K562 (cell line): ENCODE measurements around the gene SGK1.

Source experiments
- ATF1 ChIP-seq, 2 experiments: fragments of 450-650 bp in 1 of 2; IDR thresholded peaks; 2 replicates each; pipeline ENCODE4 v1.6.1; 2016; ENCODE audit warnings: missing compliant biosample characterization in 1 of 2, missing genetic modification characterization in 1 of 2
- CREB1 ChIP-seq, 2 experiments: sonication (generic) in 1 of 2; formaldehyde crosslinking in 1 of 2; IDR thresholded peaks; 2 replicates each; pipeline versions ENCODE4 v1.6.1 to v1.8.0; 2012 to 2022; ENCODE audit warnings: inconsistent platforms in 1 of 2, mild to moderate bottlenecking in 1 of 2, missing genetic modification reagents in 1 of 2, moderate library complexity in 1 of 2
- GTF2F1 ChIP-seq: IDR thresholded peaks from 2 replicates; pipeline ENCODE4 v1.6.1; 2011; ENCODE audit warnings: low read depth, low read length, improper control_type of control experiment
- MXI1 ChIP-seq: IDR thresholded peaks from 2 replicates; pipeline ENCODE4 v1.6.1; 2011; ENCODE audit warnings: low read depth, mild to moderate bottlenecking, improper control_type of control experiment, low read length
- SIN3A ChIP-seq, 2 experiments: fragments of 150-350 bp in 1 of 2; IDR thresholded peaks; 2 replicates each; pipeline ENCODE4 v1.6.1; 2011 to 2016; ENCODE audit warnings: borderline replicate concordance in 2 of 2, low read depth in 2 of 2, low read length in 2 of 2, mild to moderate bottlenecking in 2 of 2, moderate library complexity in 2 of 2; ENCODE audit not compliant: control insufficient read depth in 1 of 2
- ZNF274 ChIP-seq: IDR thresholded peaks from 2 replicates; pipeline ENCODE4 v1.6.1; 2011; ENCODE audit warnings: low read depth, mild to moderate bottlenecking, low read length, moderate library complexity, borderline replicate concordance
- TF ChIP-seq, protein P1 (sequence below): sonication (generic); formaldehyde crosslinking; IDR thresholded peaks from 2 replicates; pipeline ENCODE4 v1.8.1; 2022; ENCODE audit warnings: missing genetic modification reagents
- TF ChIP-seq, protein P2 (sequence below), 3 experiments: IDR thresholded peaks in 2 of 3; conservative IDR thresholded peaks in 1 of 3; 2 replicates each; pipeline ENCODE4 v1.5.1; 2011 to 2012; ENCODE audit warnings: low read length in 3 of 3, mild to moderate bottlenecking in 3 of 3, control low read depth in 2 of 3, improper control_type of control experiment in 1 of 3, inconsistent platforms in 1 of 3, low read depth in 1 of 3, mixed read lengths in 1 of 3, moderate library complexity in 1 of 3; ENCODE audit not compliant: insufficient read depth in 2 of 3

DNA sequence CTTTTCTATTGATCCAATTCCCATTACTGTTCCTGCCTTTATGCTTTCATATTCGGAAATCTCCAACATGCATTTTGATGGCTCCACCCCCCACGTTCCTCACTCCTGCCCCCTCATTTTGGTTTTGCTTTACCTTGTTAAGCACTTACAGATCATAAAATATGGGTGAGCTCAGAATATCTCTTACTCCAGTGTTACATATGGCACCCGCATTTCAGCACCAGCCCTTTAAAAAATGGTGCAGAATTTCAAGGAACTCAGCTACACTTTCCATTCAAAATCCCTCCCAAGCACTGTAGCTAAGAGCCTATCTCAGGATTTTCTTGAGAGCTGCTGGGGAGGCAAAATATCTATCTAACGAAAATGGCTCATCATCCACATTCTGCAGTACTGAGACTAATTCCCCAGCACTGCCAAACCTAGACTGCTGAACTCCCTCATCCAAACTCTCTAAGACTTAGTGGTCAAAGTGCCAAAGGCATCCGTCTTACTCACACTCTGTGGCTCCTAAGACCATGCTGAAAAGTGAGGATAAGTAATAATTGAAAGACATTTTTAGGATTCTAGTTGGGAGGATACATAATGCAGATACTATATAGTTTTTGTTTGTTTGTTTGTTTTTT, 7.8 kb downstream of the SGK1 start:
- TF ChIP-seq, protein P1, sequence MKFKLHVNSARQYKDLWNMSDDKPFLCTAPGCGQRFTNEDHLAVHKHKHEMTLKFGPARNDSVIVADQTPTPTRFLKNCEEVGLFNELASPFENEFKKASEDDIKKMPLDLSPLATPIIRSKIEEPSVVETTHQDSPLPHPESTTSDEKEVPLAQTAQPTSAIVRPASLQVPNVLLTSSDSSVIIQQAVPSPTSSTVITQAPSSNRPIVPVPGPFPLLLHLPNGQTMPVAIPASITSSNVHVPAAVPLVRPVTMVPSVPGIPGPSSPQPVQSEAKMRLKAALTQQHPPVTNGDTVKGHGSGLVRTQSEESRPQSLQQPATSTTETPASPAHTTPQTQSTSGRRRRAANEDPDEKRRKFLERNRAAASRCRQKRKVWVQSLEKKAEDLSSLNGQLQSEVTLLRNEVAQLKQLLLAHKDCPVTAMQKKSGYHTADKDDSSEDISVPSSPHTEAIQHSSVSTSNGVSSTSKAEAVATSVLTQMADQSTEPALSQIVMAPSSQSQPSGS (CRISPR knock-in tag): no peak
- TF ChIP-seq, protein P2, sequence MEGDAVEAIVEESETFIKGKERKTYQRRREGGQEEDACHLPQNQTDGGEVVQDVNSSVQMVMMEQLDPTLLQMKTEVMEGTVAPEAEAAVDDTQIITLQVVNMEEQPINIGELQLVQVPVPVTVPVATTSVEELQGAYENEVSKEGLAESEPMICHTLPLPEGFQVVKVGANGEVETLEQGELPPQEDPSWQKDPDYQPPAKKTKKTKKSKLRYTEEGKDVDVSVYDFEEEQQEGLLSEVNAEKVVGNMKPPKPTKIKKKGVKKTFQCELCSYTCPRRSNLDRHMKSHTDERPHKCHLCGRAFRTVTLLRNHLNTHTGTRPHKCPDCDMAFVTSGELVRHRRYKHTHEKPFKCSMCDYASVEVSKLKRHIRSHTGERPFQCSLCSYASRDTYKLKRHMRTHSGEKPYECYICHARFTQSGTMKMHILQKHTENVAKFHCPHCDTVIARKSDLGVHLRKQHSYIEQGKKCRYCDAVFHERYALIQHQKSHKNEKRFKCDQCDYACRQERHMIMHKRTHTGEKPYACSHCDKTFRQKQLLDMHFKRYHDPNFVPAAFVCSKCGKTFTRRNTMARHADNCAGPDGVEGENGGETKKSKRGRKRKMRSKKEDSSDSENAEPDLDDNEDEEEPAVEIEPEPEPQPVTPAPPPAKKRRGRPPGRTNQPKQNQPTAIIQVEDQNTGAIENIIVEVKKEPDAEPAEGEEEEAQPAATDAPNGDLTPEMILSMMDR (IDR thresholded peaks at IDR 0.05 in 2 of 3, conservative IDR thresholded peaks at IDR 0.05 in 1 of 3; ENCODE audit: insufficient read depth in 2 of 3, low read depth in 1 of 3, low read length in 3 of 3): no peak
- no peak for TF ChIP-seq ZNF274
- no peak for TF ChIP-seq CREB1 (IDR thresholded peaks at IDR 0.05)
- no peak for TF ChIP-seq CREB1 (CRISPR knock-in tag; IDR thresholded peaks at IDR 0.05)
- TF ChIP-seq MXI1: no peak
- no peak for TF ChIP-seq GTF2F1
- TF ChIP-seq ATF1 (CRISPR knock-in tag; IDR thresholded peaks at IDR 0.05): no peak
- no peak for TF ChIP-seq ATF1 (tag; IDR thresholded peaks at IDR 0.05)
- TF ChIP-seq SIN3A (IDR thresholded peaks at IDR 0.05; ENCODE audit: borderline replicate concordance in 2 of 2, control insufficient read depth in 1 of 2, low read depth in 2 of 2, low read length in 2 of 2): no peak
